NCI-H1105 treated with DMSO at 0.1 percent for 48 hours (cell line): Measurements from ENCODE around the gene TEAD1.

Experiments
- DNase-seq: peaks from one replicate; lab custom pipeline; 2025; lab: John Stamatoyannopoulos, UW

Gene TEAD1

DNA sequence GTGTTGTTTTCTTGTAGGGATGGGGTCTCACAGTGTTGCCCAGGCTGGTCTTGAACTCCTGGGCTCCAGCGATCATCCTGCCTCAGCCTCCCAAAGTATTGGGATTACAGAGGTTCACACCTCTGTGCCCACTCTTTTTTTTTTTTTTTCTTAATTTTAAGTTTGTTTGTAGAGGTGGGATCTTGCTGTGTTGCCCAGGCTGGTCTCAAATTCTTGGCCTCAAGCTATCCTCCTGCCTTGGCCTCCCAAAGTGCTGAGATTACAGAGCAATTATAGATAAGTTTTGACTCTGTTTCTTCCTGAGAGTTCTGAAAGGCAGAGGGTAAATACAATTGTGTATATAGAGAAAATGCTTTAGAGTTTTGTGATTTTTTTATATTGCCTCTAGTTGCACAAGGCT is 160.4 kb downstream of the TEAD1 start:
- no peak for DNase-seq

DNA sequence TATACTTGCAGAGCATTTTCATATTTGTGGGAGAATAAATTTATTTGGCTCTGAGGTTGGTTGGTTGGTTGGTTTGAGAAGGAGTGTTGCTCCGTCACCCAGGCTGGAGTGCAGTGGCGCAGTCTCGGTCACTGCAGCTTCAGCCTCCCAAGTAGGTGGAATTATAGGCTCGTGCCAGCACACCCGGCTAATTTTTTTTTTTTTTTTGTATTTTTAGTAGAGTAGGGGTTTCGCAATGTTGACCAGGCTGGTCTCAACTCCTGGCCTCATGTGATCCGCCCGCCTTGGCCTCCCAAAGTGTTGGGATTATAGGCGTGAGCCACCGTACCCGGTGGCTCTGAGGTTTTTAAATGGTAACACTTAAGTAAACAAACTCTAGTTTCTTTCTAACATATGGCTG is 161.1 kb downstream of the TEAD1 start:
- no peak for DNase-seq

DNA sequence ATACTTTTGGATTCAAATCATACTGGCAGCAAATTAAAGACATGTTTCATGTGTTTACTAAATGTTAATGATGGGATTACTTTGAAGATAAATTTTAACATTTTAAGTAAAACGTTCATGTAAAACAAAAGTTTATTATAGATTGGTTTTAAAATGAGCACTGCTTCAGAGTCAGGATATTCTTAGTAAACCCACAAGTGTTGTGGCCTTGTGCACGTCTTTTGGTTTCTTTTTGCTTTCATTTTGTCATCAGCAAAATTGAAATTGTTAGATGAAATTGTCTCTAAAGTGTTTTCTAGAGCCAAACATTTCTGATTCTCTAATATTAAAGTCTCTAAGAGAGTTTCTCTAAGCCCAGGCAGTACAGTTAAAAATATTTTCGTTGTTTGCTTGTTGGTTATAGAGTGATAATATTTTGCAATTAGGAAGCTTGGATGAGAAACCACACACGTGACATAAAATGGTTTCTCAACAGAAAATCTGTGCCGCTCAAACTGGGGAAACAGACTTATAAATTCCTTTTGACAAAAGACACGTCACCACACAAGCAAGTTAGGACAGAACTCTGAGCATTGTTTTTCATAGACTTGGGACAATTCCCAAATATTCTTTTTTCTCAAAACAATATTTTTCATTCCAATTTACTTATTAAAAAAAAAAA is 164.4 kb downstream of the TEAD1 start:
- no peak for DNase-seq

DNA sequence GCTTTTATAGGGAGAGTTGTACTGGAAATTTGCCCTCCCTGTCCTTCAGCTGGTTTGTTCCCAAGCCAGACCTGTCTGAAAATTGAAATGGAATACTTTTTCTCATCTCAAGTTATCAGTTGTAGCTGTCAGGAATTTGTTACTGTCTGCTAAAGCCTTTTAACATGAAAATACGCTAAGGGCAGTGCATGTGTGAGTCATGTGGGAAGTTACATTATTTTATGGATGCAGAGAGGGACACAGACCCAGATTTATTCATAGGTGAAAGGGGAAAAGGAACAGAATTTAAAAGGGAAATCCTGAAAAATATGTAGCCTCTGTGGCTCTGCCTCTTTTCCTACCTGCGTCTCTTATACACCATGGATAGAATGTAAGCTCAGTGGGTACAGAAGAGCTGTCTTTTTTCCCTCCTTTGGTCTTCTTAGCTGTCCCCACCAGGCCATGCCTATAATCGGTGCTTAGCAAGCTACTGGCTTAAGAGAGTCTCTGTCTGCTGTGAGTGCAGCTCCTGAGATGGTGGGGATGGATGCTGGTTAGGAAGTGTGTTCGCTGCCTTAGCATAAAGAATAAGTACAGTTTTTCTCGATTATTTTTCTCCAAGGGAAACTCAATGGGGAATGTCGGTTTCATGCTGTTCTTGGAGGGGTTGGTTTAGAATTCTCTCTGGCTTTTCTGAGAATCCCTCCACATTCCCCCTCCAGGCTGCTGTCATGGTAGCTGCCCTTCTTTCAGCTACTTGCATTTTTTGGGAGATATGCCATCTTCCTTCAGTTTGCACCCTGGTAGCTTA is 166.8 kb downstream of the TEAD1 start:
- no peak for DNase-seq

DNA sequence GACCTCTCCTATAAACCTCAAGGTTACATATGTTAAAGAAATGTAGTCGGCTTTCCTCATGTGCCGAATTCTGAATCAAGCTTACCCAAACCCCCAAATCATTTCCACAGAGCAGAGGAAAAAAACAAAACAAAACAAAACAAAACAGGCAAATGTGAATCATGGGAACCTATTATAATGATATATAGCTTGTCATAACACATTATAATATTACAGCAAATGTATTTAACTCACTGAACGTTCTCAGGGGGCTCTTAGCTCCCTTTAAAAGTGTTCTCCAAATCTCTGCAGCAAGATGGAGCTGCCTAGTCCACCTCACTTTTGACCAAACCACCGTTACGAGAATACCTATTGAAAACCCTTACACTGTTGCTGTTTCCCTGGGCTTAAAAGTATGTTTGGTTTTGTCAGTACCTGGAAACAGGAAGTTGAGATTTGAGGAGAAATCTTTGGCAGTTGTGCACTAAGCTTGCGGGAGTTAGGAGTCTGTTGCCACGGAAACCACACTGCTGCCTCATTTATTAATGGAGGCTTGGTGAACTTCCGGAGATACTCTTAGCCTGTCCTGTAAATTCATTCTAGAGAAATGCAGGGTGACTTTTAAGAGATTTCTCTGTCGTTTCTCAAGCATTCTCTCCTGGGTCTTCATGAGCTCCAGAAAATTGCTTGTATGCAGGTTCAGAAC is 167.9 kb downstream of the TEAD1 start:
- DNase-seq = peak; percentile 82

DNA sequence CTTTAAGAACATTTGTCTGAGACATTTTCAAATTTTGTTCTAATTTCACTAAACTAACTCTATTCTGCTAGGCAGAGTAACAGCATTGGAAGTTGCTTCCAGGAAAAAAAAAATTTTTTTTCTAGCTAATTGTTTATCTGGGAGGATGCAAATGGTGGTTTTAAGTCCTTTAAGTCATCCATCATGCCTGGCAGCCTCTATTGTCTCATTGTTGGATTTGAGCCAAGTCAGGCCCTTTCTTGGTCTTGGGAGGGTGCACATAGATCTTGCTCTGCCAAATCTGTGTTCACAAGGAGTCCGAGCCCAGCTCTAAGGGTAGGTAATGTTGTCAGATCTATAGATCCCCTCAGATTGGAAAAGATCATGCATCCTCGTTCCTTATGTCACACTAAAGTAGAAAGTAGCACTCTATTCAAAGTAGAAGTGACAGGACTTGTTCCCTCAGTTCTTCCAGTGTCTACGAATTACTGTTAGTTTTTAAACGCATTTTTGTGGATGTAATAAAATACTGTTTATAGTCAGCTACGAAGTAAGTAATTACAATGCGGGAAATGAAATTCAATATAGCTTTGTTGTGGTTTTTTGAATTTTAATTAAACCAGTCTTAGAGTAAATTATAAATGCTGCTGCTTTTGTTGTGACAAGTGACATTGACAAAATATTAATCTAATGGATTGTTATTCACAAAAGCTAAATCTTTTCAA is 168.9 kb downstream of the TEAD1 start:
- peak; percentile 98 for DNase-seq

DNA sequence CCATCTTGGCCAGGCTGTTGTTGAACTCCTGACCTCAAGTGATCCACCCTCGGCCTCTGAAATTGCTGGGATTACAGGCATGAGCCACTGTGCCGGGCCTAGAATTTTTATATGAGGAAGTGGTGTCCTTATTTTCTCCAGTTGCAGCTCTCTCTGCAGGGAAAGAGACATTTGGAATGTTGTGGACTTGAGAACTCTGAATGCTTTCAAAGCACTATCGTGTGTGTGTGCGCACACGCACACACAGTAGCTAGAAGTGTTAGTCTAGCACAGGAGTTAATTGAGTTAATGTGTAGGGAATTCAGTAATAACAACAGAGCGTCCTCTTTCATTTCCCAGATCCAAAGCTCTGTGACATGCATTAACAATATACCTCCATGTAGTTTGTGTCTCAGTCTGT is 170.9 kb downstream of the TEAD1 start:
- DNase-seq = no peak

DNA sequence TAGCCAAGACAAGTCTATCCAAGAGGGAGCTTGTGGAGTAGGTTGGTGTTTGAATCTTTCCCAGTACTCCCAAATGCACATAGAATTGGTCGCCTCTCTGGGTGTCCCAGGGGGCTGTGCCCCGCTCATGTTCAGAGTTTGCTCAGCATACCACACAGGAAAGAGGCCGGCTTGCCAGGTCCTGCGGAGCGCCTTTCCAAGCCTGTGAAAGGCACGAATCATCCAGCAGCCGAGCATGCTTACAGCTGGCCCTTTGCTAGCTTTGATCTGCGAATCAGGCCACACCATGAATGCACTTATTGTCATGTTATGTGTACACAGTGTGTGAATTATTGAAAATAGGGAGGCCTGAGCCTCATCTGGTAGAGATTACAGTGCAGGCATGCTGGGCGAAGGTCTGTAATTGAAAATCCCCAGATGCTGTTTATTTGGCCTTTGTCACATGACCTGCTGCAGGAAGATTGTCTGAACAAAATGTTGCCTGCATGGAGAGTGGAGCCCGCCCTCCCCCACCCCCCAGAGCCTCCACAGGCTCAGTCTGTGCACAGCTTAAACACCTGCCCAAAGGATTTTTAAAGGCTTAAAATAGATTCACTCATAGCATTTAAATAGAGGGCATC is 171.6 kb downstream of the TEAD1 start:
- DNase-seq = peak; percentile 95

DNA sequence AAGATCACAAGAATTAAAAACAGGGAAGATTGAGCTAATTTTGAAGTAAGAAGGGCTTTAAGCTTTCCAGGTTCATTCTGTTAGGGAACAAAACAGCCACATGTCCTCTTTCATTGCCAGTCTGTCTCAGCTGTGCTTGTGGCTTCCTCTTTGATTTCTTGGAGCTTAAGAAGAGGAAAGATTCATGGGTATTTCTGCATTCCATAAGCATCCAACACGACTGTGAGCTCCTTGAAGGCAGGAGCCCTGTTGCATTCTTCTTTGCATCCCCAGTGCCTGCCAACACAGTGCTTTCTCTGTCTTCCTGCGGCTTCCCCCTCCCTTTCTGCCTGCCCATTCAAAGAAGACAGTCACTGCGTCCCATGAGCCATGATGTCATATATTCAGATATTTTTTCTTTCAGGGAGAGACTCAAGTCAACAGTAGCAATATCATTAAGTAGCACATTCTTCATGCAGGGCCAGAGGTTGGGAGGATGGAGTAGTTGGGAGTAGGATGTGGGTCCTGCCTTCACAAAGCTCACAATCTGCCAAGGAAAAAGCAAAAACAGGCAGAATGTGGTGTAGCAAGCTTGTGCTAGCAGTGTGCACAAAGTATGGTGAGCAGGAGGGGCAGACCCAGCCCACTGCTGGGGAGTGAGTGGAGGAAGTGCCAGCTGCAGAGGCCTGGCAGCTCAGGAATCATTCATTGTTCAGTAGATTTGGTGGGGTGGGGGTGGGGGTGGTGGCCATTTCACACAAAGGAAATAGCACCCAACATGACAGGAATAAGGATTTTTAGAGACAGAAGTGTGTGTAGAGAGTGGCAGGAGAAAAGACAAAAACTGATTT is 172.8 kb downstream of the TEAD1 start:
- DNase-seq = no peak

DNA sequence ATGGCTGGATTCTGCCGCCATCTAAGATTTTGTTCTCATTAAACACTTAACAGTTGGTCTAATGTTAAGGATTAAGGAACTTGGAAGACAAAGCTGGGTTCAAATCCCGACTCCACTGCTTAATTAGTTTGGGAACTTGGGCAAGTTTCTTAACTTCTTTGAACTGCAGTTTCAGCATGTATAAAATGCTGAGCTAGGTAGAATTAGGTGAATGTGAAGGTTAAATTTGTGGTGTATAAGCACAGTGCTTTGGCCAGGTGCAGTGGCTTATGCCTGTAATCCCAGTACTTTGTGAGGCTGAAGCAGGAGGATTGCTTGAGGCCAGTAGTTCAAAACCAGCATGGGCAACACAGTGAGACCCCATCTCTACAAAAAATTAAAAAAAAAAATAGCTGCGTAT is 174.2 kb downstream of the TEAD1 start:
- DNase-seq = no peak

DNA sequence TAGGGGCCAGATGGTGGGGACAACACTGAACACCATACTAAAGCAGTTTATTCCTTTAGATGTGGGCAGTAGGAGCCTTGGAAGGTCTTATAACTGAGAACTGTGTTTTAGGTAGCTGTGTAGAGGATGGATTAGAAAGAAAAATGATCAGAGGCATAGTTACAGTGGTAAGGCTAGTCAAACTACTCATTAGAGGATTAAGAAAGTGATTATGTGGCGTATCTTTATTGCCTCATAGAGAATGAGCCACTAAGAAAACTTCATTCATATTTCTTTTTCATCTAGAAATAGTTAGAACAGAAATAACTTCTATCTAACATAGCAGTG is 179.1 kb downstream of the TEAD1 start:
- DNase-seq = no peak

DNA sequence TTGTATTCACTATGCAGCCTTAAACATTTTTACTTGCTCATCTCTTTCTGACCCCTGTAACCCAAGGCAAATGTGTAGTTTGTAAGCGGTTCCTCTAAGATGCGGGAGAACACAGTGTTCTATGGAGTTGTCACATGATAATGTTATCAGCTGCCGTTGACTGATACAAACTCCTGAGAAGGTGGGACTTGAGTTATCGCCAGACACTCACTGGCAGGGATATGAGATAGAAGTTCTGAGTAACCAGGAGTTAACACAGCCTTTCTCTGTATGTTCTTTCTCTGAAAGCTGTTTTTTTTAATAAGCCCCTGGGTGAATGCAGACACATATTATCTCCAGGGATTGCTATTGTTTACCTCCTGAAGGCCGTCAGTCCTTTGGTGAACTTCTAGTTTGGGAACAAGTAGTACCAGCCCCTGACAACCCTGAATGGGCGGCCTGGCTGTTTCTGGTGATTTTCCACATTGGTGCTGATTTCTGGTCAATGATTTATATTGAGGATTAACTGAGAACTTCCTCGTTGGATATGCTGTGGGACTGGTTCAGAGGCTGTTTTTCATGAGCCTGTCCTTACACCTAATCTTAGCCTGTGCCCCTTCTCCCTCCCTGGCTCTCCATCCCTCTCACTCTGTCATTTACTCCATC is 179.6 kb downstream of the TEAD1 start:
- no peak for DNase-seq

DNA sequence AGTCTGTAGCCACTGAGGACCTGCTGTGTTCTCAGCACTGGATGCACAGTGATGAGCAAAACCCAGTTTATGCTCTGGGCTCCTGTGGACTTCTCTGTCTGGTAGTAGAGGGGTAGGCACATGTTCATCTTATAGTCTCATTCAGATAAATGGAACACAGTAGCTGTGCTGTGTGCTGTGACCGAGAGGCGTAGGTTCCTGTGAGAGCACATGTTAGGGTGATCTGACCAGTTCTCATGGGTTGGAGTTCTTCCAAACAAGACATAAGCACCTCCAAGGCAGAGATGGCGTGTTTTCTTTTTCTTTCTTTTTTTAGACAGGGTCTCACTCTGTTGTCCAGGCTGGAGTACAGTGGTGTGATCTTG is 180.1 kb downstream of the TEAD1 start:
- no peak for DNase-seq

DNA sequence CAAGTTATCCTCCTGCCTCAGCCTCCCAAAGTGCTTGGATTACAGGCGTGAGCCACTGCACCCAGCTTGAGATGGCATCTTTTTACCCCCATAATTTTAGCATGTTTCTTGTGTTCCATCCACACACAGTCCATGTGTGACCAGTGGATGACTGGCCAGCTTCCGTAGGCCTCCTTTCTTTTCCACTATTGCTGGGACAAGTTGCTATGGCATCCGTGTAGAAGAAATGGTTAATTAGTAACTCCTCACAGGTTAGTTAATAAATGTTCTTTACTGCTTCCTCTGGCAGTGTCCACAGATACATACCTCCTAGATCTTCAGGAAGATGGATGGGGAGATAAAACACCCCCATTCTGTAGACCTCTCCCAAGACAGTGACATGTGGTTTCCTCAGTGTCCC is 180.6 kb downstream of the TEAD1 start:
- no peak for DNase-seq

DNA sequence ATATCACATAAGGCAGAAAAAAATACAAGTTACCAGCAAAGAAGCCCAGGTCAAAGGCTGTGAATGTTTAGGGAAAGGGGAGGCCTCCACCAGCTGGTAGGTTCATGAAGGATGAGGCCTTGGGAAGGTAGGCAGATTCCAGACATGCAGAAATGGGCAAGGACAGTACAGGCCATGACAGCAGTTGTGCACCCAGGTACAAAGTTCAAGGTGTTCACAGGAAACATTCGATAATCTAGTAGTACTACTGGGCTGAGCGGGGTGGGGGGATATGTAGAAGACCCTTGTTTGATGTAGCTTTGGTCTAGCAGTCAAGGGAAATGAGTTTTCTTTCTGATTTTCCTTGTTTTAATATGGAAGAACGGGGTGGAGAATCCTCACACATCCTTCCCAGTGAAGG is 182.1 kb downstream of the TEAD1 start:
- no peak for DNase-seq

DNA sequence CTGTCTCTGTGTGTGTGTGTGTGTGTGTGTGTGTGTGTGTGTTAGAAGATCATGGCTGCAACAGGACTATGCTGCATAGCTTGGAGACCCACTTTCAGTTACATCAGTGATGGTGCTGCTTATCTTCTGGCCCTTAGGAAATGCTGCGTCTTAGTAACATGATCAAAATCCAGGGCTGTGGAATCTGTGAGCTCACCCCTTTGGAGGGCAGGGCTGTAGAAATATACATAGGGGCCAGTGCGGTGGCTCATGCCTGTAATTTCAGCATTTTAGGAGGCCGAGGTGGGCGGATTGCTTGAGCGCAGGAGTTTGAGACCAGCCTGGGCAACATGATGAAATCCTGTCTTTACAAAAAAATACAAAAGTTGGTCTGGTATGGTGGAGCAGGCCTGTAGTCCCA is 183.4 kb downstream of the TEAD1 start:
- DNase-seq = no peak

DNA sequence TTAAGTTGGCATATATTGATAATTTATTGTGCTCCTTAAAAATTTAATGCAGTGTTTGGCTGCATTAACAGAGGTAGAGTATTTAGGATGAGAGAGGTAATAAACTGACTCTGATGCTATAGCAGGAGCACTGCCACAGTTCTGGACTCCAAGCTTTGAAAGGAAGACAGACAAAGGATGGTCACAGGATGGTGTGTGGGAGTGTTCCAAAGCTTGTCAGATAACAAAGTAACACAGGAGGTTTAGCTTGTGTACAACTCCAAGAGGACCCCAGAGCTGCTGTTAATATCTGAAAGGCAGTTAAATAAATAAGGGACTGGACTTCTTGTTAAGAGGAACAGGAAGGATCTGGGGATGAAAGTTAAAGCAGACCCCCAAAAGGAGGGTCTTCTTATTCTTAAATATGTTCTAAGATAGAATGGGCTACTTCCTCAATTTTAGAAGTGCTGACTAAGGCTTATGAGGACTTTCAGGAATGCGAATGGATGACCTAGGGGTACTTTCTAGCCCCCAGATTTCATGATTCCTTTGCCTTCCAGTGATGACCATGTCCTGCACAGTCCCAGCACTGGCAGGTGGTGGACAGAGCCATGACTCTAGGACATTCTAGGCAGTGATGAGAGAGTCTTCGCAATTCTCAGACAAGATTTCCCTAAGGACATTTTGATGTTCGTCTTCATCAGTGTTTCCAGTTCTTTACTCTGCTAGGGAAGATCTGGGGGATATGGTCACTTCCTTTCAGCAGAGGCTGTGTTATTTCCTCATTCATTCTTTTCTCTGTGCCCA is 185.8 kb downstream of the TEAD1 start:
- no peak for DNase-seq

DNA sequence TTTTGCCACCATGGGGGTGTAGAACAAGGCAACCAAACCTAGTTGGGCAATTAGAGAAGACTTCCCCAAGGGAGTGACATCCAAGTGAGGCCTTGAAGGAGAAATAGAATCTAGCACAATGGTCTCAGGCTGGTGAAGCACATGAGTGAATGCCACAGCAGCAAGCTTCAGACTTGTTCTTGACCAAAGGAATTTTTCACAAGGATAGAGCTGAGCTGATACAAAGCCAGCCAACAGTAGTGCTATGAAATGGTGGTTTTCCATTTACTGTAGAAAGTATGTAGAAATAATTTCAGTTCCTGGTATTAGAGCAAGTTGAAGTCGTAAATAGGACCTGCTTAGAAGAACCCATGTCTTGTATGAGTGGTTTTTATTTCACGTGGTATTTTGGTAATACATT is 186.6 kb downstream of the TEAD1 start:
- DNase-seq = no peak

DNA sequence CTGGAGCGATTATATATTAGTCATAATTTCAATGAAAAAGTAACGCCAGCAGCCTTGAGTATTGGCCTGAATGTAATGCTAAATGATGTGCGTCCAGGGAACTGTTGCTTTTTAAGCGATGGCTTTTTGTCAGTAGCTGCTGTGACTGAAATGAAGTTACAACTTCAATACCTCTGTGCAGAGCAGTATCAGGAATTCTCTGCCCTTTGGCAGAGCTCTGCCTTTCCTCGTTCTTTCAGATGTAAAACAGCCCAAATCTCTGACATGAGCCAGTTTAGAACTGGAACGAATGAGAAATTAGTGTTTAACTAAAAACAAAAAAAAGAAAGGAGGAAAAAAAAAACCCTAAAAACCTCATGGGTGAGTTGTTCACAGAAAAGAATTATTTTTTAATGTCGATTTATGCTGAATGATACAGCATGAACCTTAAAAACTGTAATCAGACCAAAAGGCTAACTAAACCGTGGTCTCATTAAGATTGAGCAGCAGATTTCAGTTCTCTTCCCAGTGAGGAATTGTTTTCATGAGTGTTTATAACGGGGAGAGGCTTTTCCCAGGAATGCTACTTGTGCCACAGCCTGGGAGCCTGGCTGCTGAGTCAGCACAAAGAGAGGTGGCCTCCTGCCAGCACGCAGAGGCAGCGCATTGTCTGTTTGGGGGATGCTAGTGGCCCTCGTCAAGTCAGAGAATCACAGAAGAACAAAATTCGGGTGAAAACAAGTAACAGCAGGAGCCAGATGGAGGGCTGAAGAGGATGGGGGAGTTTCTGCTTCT is 188.7 kb downstream of the TEAD1 start:
- DNase-seq = peak; percentile 88
